ENCODE results near the gene DACH2.

DACH2 gene

GRCh38 chrX:86829786-86830185 is 681.5 kb downstream of the DACH2 start:
- DNase-seq, result no peak

GRCh38 chrX:86830685-86831084 is 682.4 kb downstream of the DACH2 start:
- DNase-seq, result no peak

GRCh38 chrX:86845101-86845500 is 696.9 kb downstream of the DACH2 start:
- no peak for DNase-seq

Data from CD4-positive, alpha-beta T cell treated with Interleukin-6 for 4 hours (primary cell).